Colonic mucosa (tissue), 4 donors: Measurements from ENCODE around the gene BAG5. TPM values are rescaled to one million over a fixed set of nuclear protein-coding genes. Genes with fewer than 3 reads are reported as not detected.

Experiments used
- DNase-seq: peaks from one replicate; pipeline ENCODE4 v3.0.0-alpha.2; 2020
- H3K27ac ChIP-seq: fragments of 200-600 bp; one replicate; pipeline ENCODE4 v1.8.0; 2021
- H3K27me3 ChIP-seq: fragments of 200-600 bp; one replicate; pipeline ENCODE4 v1.8.0; 2021
- H3K36me3 ChIP-seq: fragments of 200-600 bp; one replicate; pipeline ENCODE4 v1.8.0; 2021
- H3K4me1 ChIP-seq: fragments of 200-600 bp; one replicate; pipeline ENCODE4 v1.8.0; 2021; ENCODE audit warnings: mild to moderate bottlenecking
- H3K4me3 ChIP-seq: fragments of 200-600 bp; one replicate; pipeline ENCODE4 v1.8.0; 2021
- H3K9ac ChIP-seq, 2 donors: one replicate each; pipeline ENCODE4 v1.7.0; 2013; ENCODE audit warnings: control low read depth in 2 of 2, low read depth in 2 of 2, low read length in 2 of 2
- H3K9me3 ChIP-seq: fragments of 200-600 bp; one replicate; pipeline ENCODE4 v1.8.0; 2021
- intact Hi-C: fragments of 100-400 bp; cut with DNase I; formaldehyde crosslinking; loops from one replicate; pipeline ENCODE4 v1.14.1; 2022
- total RNA-seq, 2 donors: library from RNA; stranded (reverse); fragmentation: NEBNext Ultra II Directional in 1 of 2; extraction: Animal tissue kit (Norgen Biotek cat#: 25700) in 1 of 2; gene quantifications; one replicate each; pipeline ENCODE4 v1.2.1, GENCODE V29; 2021
- TF ChIP-seq, protein P1 (sequence below): fragments of 200-600 bp; IDR thresholded peaks from one replicate; pipeline ENCODE4 v1.8.0; 2022; ENCODE audit warnings: antibody characterized with exemption, mild to moderate bottlenecking
- donor health status: healthy.
- donor health status: DM: no; HTN: no; CAD: no.
- donor health status: DM: no; HTN: no; CAD: no.

BAG5 gene
- total RNA-seq, 2 donors from 2014 or later = 26.8 to 29.7 TPM

DNA sequence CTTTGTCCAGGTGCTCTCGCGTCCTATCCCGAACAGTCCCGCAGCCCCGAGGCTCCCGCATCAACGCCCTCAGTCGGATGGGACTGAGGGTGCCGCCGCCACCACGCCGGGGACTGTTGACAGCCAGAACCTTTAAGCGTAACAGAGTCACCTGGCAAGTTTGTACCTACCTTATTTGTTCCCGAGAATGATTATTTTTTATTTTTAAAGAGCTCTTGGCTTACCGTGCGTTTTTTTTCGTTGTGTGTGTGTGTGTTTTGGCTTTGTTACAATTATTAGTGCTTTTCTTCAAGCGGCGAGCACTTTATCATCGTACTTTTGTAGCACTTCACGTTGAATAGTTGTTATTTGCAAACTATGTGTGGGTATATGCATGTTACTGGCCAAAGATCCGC, 766 bp upstream of the BAG5 start:
- H3K27me3 ChIP-seq = no peaks in the 10 kb centered on the region
- no peaks in the 10 kb centered on the region for H3K9me3 ChIP-seq
- peak overlapping the region; percentile 90 to 97 for H3K9ac ChIP-seq
- peaks cover 9% of the 10 kb centered on the region for H3K4me1 ChIP-seq
- intact Hi-C loops = no loop called here
- TF ChIP-seq, protein P1, sequence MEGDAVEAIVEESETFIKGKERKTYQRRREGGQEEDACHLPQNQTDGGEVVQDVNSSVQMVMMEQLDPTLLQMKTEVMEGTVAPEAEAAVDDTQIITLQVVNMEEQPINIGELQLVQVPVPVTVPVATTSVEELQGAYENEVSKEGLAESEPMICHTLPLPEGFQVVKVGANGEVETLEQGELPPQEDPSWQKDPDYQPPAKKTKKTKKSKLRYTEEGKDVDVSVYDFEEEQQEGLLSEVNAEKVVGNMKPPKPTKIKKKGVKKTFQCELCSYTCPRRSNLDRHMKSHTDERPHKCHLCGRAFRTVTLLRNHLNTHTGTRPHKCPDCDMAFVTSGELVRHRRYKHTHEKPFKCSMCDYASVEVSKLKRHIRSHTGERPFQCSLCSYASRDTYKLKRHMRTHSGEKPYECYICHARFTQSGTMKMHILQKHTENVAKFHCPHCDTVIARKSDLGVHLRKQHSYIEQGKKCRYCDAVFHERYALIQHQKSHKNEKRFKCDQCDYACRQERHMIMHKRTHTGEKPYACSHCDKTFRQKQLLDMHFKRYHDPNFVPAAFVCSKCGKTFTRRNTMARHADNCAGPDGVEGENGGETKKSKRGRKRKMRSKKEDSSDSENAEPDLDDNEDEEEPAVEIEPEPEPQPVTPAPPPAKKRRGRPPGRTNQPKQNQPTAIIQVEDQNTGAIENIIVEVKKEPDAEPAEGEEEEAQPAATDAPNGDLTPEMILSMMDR = no peak
- DNase-seq = no peak
- H3K27ac ChIP-seq = peak overlapping the region; percentile 93
- H3K36me3 ChIP-seq = no peaks in the 10 kb centered on the region
- peak overlapping the region; percentile 99 for H3K4me3 ChIP-seq

DNA sequence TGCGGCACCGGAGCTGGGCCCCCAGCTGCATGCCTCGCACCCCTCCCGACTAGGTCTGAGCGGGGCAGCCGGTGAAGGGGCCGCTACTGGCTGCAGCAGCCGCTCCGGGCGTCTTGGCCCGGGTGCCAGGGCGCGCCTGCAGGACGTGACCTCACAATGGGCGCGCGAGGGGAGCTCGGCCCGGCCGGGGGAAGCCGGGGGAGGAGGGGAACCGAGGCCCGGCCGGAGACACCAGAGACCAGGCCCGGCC, 353 bp downstream of the BAG5 start:
- Histone ChIP-seq H3K27me3 (no peaks in the 10 kb centered on the region), H3K4me1 (peaks cover 9% of the 10 kb centered on the region), H3K27ac (peak overlapping the region; percentile 93), H3K4me3 (peak overlapping the region; percentile 99), H3K36me3 (no peaks in the 10 kb centered on the region), H3K9me3 (no peaks in the 10 kb centered on the region), H3K9ac (peak overlapping the region; percentile 90 to 97)
- TF ChIP-seq, protein P1 = no peak
- DNase-seq = no peak
- intact Hi-C loops = no loop called here

DNA sequence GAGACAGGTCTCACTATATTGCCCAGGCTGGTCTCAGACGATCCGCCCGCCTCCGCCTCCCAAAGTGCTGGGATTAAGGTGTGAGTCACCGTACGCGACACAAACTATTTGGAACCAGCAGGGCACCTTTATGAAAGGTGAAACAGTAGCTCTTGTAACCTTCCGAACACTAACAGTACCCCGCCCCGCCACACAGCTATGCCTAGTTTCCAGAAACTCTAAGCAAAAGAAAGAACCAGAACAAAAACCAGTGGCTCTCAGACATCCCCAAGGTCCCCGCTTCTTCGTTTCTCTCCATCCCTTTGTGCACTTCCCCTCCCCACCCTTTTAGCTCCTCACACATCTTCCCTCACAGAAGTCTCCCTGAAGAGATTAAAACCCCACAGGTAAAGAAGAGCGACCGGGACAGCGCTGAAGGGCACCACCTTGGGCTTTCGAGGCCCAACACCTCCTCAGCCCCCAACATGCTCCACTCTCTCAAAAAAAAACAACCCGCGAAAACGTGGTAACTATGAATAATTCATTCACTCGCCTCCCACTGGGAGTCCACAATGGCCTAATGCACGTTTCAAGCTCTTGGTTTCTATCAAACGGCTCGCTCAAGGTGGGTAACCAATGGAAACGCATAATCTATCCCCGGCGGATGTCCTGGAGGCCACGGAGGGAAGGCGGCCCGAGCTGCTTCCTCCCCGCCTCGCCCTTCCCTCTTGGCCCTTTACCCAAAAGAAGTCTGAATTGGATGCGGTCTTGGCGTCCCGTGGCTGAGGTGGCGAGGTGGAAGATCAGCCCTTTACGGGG, 877 bp downstream of the BAG5 start:
- no peak for DNase-seq
- intact Hi-C loops = no loop called here
- Histone ChIP-seq H3K9me3 (no peaks in the 10 kb centered on the region), H3K4me3 (peak overlapping the region; percentile 99), H3K27ac (peak overlapping the region; percentile 93), H3K27me3 (no peaks in the 10 kb centered on the region), H3K4me1 (peaks cover 9% of the 10 kb centered on the region), H3K36me3 (no peaks in the 10 kb centered on the region), H3K9ac (peak overlapping the region; percentile 90 to 97)
- TF ChIP-seq, protein P1 = no peak

DNA sequence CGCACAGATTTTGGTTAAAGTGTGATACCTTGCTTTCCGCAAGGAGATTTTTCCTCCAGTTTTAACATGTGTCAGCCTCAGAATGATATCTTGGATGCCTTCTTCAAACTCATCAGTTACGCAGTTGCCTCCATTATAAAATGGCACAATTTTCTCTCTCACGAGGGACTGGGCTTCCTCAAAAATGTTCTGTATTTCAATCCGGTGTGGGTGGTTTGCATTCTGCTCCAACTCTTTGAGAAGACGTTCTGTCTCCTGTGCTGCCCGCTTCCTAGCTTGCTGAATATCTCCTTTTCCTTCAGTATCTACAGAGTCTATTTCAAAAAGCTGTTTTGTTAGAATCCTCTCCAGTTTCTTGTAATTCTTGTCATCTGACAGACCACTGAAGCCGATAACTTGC, 1.8 kb downstream of the BAG5 start:
- intact Hi-C loops = no loop called here
- Histone ChIP-seq H3K4me1 (peaks cover 9% of the 10 kb centered on the region), H3K27ac (no peak overlapping the region)

DNA sequence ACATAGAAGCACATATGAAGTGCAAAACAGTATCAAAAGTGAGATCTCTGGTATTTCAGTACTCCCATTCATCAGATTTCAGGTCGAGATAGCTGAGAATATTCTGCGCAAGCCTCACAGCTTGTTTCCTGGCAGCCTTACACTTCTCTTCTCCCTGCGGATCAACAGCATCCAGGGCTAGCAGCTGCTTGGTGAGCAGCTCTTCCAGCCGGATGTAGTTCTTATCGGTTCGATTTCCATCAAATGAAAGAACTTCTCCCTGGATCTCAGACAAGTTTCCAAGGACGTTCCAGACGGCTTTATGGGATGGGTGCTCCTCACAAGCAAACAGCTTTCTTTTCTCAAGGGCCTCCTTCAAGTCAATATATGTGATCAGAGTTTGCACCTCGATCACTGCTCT, 2.7 kb downstream of the BAG5 start:
- Histone ChIP-seq H3K27ac (no peak overlapping the region), H3K4me3 (no peak overlapping the region), H3K9ac (no peak overlapping the region), H3K4me1 (peaks cover 9% of the 10 kb centered on the region), H3K36me3 (no peaks in the 10 kb centered on the region), H3K27me3 (no peaks in the 10 kb centered on the region), H3K9me3 (no peaks in the 10 kb centered on the region)
- TF ChIP-seq, protein P1 = no peak
- intact Hi-C loops = no loop called here
- no peak for DNase-seq

More for the DNA sequence above, 1.8 kb downstream of the BAG5 start:
- TF ChIP-seq, protein P1 = no peak
- DNase-seq = no peak
- Histone ChIP-seq H3K9ac (peak overlapping the region in 1 of 2 donors; percentile 97), H3K9me3 (no peaks in the 10 kb centered on the region), H3K27me3 (no peaks in the 10 kb centered on the region), H3K36me3 (no peaks in the 10 kb centered on the region), H3K4me3 (no peak overlapping the region)
